HG03066 (cell line): Measurements from ENCODE around the gene MFSD6.
"Not testable (repeated sequence)": the region's sequence is repeated elsewhere in the genome, so short reads cannot be mapped to it uniquely, and the experiment has no call there.

Source experiments
- ATAC-seq: cut with Tn5 transposase; IDR thresholded peaks from one replicate; pipeline ENCODE4 v1.9.1; 2021; ENCODE audit warnings: low read depth; ENCODE audit not compliant: unreplicated experiment

The MFSD6 gene

GRCh38 chr2:190407662-190408537, at the start of gene MFSD6:
TSS of gene MFSD6 (plus strand) at chr2:190408355. CDS start at chr2:190436030, 27,675 bp downstream.
- ATAC-seq, result peak; percentile 50

- not testable (repeated sequence) for ATAC-seq
Measured at GRCh38 chr2:190358655-190359448, 49.3 kb upstream of the MFSD6 start.

GRCh38 chr2:190360561-190360960, 47.6 kb upstream of the MFSD6 start:
- no peak for ATAC-seq

GRCh38 chr2:190360965-190361364, 47.2 kb upstream of the MFSD6 start:
- no peak for ATAC-seq

GRCh38 chr2:190361572-190361971, 46.6 kb upstream of the MFSD6 start:
- ATAC-seq, result no peak

GRCh38 chr2:190362894-190363293, 45.3 kb upstream of the MFSD6 start:
- ATAC-seq, result no peak

- ATAC-seq, result no peak
Measured at GRCh38 chr2:190365499-190366204, 42.5 kb upstream of the MFSD6 start.

- ATAC-seq, result no peak
Measured at GRCh38 chr2:190366248-190366753, 41.9 kb upstream of the MFSD6 start.

- no peak for ATAC-seq
Measured at GRCh38 chr2:190367091-190367490, 41.1 kb upstream of the MFSD6 start.

GRCh38 chr2:190369635-190370034, 38.5 kb upstream of the MFSD6 start:
- no peak for ATAC-seq

GRCh38 chr2:190376083-190376482, 32.1 kb upstream of the MFSD6 start:
- no peak for ATAC-seq

GRCh38 chr2:190376591-190377245, 31.4 kb upstream of the MFSD6 start:
- no peak for ATAC-seq

GRCh38 chr2:190378880-190379237, 29.3 kb upstream of the MFSD6 start:
- ATAC-seq, result no peak

GRCh38 chr2:190379249-190379964, 28.7 kb upstream of the MFSD6 start:
- no peak for ATAC-seq

GRCh38 chr2:190380962-190381412, 27.2 kb upstream of the MFSD6 start:
- no peak for ATAC-seq

GRCh38 chr2:190382851-190383250, 25.3 kb upstream of the MFSD6 start:
- ATAC-seq, result peak; percentile 85

GRCh38 chr2:190387422-190387821, 20.7 kb upstream of the MFSD6 start:
- ATAC-seq, result no peak

GRCh38 chr2:190396271-190396670, 11.9 kb upstream of the MFSD6 start:
- ATAC-seq, result no peak

GRCh38 chr2:190402986-190403603, 5.1 kb upstream of the MFSD6 start:
- ATAC-seq, result no peak
